HepG2 (cell line): ENCODE measurements around the gene ZNF865. TPM values are rescaled to one million over a fixed set of nuclear protein-coding genes. Genes with fewer than 3 reads are reported as not detected.

Experiments used
- GLI4 ChIP-seq: sonication (generic); formaldehyde crosslinking; IDR thresholded peaks from 2 replicates; pipeline ENCODE4 v1.5.1; 2020; ENCODE audit warnings: missing genetic modification reagents, mild to moderate bottlenecking, moderate library complexity, borderline replicate concordance
- HIVEP1 ChIP-seq: sonication (generic); formaldehyde crosslinking; IDR thresholded peaks from 2 replicates; pipeline ENCODE4 v1.4.0; 2020; ENCODE audit warnings: mild to moderate bottlenecking, missing genetic modification reagents
- HNRNPLL ChIP-seq: fragments of 200-400 bp; formaldehyde crosslinking; IDR thresholded peaks from 2 replicates; pipeline ENCODE4 v1.6.1; 2017; ENCODE audit warnings: mild to moderate bottlenecking, low read depth, low read length; ENCODE audit not compliant: poor library complexity, severe bottlenecking
- HNRNPUL1 ChIP-seq: fragments of 200-400 bp; formaldehyde crosslinking; IDR thresholded peaks from 2 replicates; pipeline ENCODE4 v1.6.1; 2017; ENCODE audit warnings: low read depth, mild to moderate bottlenecking, low read length, moderate library complexity
- KMT2A ChIP-seq: sonication (generic); formaldehyde crosslinking; IDR thresholded peaks from 2 replicates; pipeline ENCODE4 v1.4.0; 2020; ENCODE audit warnings: missing genetic modification reagents
- MEIS1 ChIP-seq: sonication (generic); formaldehyde crosslinking; IDR thresholded peaks from 2 replicates; pipeline ENCODE4 v1.9.0; 2021; ENCODE audit warnings: mild to moderate bottlenecking, missing genetic modification reagents, moderate library complexity, borderline replicate concordance
- MYC ChIP-seq: sonication (generic); formaldehyde crosslinking; IDR thresholded peaks from 2 replicates; pipeline ENCODE4 v1.9.0; 2021; ENCODE audit warnings: missing genetic modification reagents, borderline replicate concordance
- TFDP2 ChIP-seq: sonication (generic); formaldehyde crosslinking; IDR thresholded peaks from 2 replicates; pipeline ENCODE4 v1.4.0; 2020; ENCODE audit warnings: missing genetic modification reagents
- ZNF136 ChIP-seq: sonication (generic); formaldehyde crosslinking; IDR thresholded peaks from 2 replicates; pipeline ENCODE4 v1.8.1; 2022; ENCODE audit warnings: low read depth, mild to moderate bottlenecking, moderate library complexity, missing genetic modification reagents
- ZNF292 ChIP-seq: sonication (generic); formaldehyde crosslinking; IDR thresholded peaks from 2 replicates; pipeline ENCODE4 v1.8.1; 2022; ENCODE audit warnings: mild to moderate bottlenecking, low read depth, missing genetic modification reagents, borderline replicate concordance
- ZNF34 ChIP-seq: sonication (generic); formaldehyde crosslinking; IDR thresholded peaks from 2 replicates; pipeline ENCODE4 v1.4.0; 2020; ENCODE audit warnings: mild to moderate bottlenecking, missing genetic modification reagents, borderline replicate concordance
- ZNF446 ChIP-seq: sonication (generic); formaldehyde crosslinking; IDR thresholded peaks from 2 replicates; pipeline ENCODE4 v1.5.0; 2020; ENCODE audit warnings: mild to moderate bottlenecking, missing genetic modification reagents
- ZNF563 ChIP-seq: sonication (generic); formaldehyde crosslinking; IDR thresholded peaks from 2 replicates; pipeline ENCODE4 v1.8.0; 2022; ENCODE audit warnings: mild to moderate bottlenecking, moderate library complexity, missing genetic modification reagents
- ZNF569 ChIP-seq: sonication (generic); formaldehyde crosslinking; IDR thresholded peaks from 2 replicates; pipeline ENCODE4 v1.5.0; 2020; ENCODE audit warnings: mild to moderate bottlenecking, missing genetic modification reagents, moderate library complexity, borderline replicate concordance
- ZNF674 ChIP-seq: sonication (generic); formaldehyde crosslinking; IDR thresholded peaks from 2 replicates; pipeline ENCODE4 v1.5.0; 2020; ENCODE audit warnings: low read depth, mild to moderate bottlenecking, missing genetic modification reagents
- ZSCAN25 ChIP-seq: sonication (generic); formaldehyde crosslinking; IDR thresholded peaks from 2 replicates; pipeline ENCODE4 v1.8.0; 2022; ENCODE audit warnings: mild to moderate bottlenecking, missing genetic modification reagents
- polyA plus RNA-seq, 8 experiments: library from polyadenylated mRNA; depleted of rRNA in 3 of 8; stranded (reverse) in 7 of 8; unstranded in 1 of 8; fragments of >200 nt; fragmentation: Illumina TruSeq in 4 of 8; extraction: Trizol in 4 of 8; gene quantifications; 2 replicates each; pipeline versions ENCODE4 v1.2.1 to v1.2.3, GENCODE V29; 2011 to 2016; ENCODE audit warnings: low read depth in 4 of 8, missing spikeins in 1 of 8, mixed read lengths in 1 of 8; ENCODE audit not compliant: insufficient read depth in 1 of 8
- total RNA-seq, 5 experiments: library from RNA; depleted of rRNA; stranded (reverse); fragments of >200 nt; fragmentation: Illumina TruSeq; extraction: Trizol; gene quantifications; 2 replicates each; pipeline ENCODE4 v1.2.3, GENCODE V29; 2016; ENCODE audit warnings: low read depth in 1 of 5
- TF ChIP-seq, protein P1 (sequence below): sonication (generic); formaldehyde crosslinking; IDR thresholded peaks from 2 replicates; pipeline ENCODE4 v1.8.1; 2022; ENCODE audit warnings: low read depth, mild to moderate bottlenecking, missing genetic modification reagents
- TF ChIP-seq, protein P2 (sequence below): sonication (generic); formaldehyde crosslinking; IDR thresholded peaks from 2 replicates; pipeline ENCODE4 v1.5.1; 2020; ENCODE audit warnings: missing genetic modification reagents, mild to moderate bottlenecking, borderline replicate concordance
- TF ChIP-seq, protein P3 (sequence below): sonication (generic); formaldehyde crosslinking; IDR thresholded peaks from 2 replicates; pipeline ENCODE4 v1.4.0; 2020; ENCODE audit warnings: missing genetic modification reagents, mild to moderate bottlenecking, borderline replicate concordance

Gene ZNF865
- total and polyA plus RNA-seq, 2 of the 13 experiments (the other 11 are each of a cell fraction or from before 2014, with no cell fraction given), result 0.93 to 1.0 TPM

- TF ChIP-seq, protein P1, sequence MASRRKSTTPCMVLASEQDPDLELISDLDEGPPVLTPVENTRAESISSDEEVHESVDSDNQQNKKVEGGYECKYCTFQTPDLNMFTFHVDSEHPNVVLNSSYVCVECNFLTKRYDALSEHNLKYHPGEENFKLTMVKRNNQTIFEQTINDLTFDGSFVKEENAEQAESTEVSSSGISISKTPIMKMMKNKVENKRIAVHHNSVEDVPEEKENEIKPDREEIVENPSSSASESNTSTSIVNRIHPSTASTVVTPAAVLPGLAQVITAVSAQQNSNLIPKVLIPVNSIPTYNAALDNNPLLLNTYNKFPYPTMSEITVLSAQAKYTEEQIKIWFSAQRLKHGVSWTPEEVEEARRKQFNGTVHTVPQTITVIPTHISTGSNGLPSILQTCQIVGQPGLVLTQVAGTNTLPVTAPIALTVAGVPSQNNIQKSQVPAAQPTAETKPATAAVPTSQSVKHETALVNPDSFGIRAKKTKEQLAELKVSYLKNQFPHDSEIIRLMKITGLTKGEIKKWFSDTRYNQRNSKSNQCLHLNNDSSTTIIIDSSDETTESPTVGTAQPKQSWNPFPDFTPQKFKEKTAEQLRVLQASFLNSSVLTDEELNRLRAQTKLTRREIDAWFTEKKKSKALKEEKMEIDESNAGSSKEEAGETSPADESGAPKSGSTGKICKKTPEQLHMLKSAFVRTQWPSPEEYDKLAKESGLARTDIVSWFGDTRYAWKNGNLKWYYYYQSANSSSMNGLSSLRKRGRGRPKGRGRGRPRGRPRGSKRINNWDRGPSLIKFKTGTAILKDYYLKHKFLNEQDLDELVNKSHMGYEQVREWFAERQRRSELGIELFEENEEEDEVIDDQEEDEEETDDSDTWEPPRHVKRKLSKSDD, result no peak; the same call in 1 of the 2 replicates
- TF ChIP-seq ZNF563 (CRISPR knock-in tag) (peak; percentile 67; the same call in 1 of the 2 replicates), ZNF674 (CRISPR knock-in tag) (no peak), ZNF34 (CRISPR knock-in tag) (0 out of 2 replicates have a peak, but pooled peaks have one; percentile 42), ZNF446 (0 out of 2 replicates have a peak, but pooled peaks have one; percentile 49), GLI4 (CRISPR knock-in tag) (no peak), HIVEP1 (peak; percentile 69; the same call in 1 of the 2 replicates), MYC (0 out of 2 replicates have a peak, but pooled peaks have one; percentile 62), KMT2A (CRISPR knock-in tag) (0 out of 2 replicates have a peak, but pooled peaks have one; percentile 61), TFDP2 (CRISPR knock-in tag) (0 out of 2 replicates have a peak, but pooled peaks have one; percentile 17), ZNF292 (no peak), HNRNPUL1 (no peak), ZNF136 (CRISPR knock-in tag) (no peak), ZNF569 (no peak), MEIS1 (CRISPR knock-in tag) (no peak; the same call in 1 of the 2 replicates), HNRNPLL (peak; percentile 29), ZSCAN25 (CRISPR knock-in tag) (0 out of 2 replicates have a peak, but pooled peaks have one; percentile 4)
- TF ChIP-seq, protein P2, sequence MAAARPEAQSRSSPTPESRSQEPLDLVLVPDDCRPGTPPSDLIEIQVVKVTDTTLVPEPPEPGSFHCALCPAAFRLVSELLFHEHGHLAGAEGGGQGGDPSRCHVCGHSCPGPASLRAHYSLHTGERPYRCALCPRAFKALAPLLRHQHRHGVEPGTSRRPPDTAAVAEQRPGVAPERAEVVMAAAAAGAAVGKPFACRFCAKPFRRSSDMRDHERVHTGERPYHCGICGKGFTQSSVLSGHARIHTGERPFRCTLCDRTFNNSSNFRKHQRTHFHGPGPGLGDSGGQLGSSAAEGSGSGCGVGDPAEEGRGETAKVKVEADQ, result no peak
- TF ChIP-seq, protein P3, sequence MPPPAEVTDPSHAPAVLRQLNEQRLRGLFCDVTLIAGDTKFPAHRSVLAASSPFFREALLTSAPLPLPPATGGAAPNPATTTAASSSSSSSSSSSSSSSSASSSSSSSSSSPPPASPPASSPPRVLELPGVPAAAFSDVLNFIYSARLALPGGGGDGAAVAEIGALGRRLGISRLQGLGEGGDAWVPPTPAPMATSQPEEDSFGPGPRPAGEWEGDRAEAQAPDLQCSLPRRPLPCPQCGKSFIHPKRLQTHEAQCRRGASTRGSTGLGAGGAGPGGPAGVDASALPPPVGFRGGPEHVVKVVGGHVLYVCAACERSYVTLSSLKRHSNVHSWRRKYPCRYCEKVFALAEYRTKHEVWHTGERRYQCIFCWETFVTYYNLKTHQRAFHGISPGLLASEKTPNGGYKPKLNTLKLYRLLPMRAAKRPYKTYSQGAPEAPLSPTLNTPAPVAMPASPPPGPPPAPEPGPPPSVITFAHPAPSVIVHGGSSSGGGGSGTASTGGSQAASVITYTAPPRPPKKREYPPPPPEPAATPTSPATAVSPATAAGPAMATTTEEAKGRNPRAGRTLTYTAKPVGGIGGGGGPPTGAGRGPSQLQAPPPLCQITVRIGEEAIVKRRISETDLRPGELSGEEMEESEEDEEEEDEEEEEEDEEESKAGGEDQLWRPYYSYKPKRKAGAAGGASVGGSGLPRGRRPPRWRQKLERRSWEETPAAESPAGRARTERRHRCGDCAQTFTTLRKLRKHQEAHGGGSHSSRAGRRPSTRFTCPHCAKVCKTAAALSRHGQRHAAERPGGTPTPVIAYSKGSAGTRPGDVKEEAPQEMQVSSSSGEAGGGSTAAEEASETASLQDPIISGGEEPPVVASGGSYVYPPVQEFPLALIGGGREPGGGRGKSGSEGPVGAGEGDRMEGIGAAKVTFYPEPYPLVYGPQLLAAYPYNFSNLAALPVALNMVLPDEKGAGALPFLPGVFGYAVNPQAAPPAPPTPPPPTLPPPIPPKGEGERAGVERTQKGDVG (CRISPR knock-in tag), result 0 out of 2 replicates have a peak, but pooled peaks have one; percentile 44
Measured at GRCh38 chr19:55643003-55643886, 37.8 kb downstream of the ZNF865 start, which contains the start of gene ZNF581 (continued).
